Ureter (tissue), 1 donor: ENCODE results near the gene F7. TPM values are rescaled to one million over a fixed set of nuclear protein-coding genes. Genes with fewer than 3 reads are reported as not detected.
A peak's percentile ranks its signal among the peaks of the same experiment; 100 is the strongest.

Experiments
- DNase-seq: peaks from one replicate; pipeline ENCODE4 v3.0.0-alpha.2; 2020; ENCODE audit warnings: low spot score
- total RNA-seq: library from RNA; stranded (reverse); gene quantifications from one replicate; pipeline ENCODE4 v1.2.4, GENCODE V29; 2023
- donor health status: DM: yes; HTN: yes; CAD: no.

Gene F7
- total RNA-seq, 1 donor from 2014 or later, result not detected

DNA sequence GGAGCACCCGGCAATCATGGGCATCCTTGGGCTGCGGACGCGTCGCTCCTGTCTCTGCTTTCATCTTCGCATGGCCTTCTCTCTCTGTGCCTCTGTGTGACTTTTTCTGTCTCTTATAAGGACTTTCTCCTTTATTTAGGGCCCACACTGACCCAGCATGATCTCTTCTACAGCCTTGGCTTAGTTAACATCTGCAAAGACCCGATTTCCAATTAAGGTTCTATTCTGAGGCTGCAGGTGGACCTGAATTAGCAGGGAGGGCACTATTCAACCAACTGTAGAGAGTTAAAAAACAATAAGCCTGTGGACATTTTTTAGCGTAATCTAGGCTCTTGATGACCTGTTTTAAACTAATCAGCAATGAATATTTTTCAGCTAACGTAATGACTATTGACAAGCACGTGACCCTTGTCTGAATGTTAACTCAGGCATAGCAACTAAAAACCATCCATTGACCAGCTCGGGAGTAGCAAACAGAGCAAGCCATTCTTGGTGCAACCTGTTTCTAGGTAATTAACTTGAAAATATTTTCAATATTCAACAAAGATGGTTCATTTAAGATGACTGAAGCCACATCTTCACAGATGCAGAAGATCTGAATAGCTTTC lies 32.2 kb downstream of the F7 start:
- DNase-seq, result no peak

DNA sequence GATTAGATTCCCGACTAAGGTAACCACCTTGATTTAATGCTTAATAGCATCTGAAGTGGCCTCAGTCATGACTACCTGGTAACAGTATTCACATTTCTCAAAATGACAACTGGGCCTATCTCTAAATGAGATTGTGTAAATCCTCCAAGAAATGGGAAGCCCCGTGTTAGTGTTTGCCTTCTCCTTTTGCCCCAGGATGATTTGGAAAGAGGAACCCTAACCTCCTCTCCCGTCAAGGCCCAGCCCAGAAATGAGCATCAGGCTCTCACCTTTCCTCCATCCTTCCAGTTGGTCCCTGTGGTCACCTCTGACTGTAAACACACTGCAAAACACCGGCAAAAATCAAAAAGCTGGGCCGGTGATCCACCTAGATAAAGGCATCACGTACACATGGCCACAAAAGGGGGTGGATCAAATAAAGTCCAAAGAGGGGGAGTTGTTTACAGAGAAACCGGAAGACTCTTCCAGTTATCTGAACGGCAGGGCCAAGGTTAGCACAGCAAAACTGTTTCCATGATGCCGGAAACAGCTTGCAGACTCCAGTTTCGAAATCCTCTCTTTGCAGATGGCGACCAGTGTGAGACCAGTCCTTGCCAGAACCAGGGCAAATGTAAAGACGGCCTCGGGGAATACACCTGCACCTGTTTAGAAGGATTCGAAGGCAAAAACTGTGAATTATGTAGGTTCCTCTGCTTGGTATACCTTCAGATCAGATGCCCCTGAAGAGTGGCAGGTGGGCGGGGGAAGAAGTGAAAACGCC lies 33.4 kb downstream of the F7 start:
- DNase-seq, result no peak

DNA sequence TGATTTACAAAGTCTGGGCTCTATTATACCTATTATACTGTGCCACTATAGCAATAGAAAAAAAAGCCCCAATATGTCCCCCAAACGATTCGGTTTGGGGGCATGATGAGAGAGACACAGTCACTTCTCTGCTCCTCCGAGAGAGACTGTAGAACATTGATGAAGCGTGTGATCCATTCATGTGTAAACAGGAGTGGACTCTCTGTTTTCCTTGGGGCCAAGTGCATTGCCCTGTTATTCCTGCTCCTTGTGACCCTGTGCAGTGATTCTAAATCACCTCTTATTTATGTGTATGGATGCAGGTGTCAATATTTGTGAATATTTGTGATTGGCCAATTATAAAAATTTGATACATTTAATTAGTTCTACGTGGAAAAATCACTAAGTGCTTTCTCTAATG lies 34.0 kb downstream of the F7 start:
- no peak for DNase-seq

DNA sequence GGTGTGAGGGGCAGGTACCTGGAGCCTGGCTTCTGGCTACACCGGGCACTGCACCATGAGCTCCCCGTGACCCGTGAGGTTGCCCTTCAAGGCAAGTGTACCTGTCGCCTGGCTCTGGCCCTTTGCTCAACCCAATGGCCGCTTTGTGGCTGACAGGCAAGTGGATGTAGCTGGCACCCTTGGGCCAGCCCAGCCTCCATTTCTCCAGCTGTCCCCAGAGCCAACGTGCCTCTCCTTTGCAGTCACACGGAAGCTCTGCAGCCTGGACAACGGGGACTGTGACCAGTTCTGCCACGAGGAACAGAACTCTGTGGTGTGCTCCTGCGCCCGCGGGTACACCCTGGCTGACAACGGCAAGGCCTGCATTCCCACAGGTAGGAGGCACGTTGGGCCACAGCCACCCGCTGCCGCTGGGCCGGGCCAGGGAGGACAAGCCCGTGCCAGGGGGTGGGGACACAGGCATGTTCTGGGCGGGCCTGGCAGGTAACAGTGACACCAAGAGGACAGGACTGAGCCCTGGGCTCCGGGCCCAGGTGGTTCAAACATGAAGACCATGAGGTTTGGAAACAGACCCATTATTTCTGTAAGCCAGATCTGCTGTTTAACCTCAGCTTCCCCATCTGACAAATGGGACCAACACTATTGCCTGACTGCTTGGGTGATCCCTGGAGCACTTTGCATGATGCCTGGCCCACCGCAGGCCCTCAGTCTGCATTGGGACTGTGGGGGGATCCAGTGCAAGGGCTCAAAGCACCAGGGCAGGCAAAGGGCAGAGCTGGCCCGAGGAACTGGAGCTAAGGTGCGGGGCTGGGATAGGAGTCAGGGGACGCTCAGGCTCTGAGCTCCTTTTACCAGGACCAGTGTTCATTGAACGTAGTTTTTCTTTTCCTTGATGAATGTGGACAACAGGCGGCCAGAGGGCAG lies 35.3 kb downstream of the F7 start:
- peak; percentile 43 for DNase-seq

DNA sequence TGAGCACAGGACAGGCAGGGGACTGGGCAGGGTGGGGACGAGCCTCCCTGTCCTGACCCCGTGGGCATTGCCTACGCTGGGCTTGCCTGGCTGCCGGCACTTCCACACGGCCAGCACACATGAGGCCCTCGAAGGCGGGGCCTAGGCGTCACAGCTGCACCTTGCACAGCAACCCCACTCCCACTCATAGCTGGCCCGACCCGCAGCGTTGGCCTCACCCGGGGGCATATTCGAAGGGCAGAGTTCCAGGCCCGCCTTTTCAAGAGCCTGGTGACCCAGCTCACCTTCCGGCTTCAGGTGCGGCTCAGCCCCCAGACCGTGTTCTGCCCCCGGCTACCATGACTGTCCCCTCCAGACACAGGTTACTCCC lies 36.0 kb downstream of the F7 start:
- DNase-seq, result no peak

DNA sequence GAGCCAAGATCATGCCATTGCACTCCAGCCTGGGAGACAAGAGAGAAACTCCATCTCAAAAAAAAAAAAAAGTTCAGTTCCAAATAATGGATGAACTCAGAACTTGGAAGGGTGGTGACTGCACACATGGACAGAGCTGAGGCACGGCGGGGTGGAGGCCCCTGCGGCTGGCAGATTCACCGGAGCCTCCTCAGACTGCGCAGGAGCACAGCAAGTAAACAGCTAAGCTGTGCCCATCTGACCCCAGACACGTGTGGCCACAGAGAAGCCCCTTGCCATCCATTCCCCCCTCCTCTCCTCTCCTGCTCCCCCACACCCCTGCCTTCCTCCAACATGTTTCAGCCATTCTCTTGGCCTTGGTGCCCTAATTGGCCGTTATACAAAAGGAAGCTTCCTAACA lies 37.3 kb downstream of the F7 start:
- no peak for DNase-seq

DNA sequence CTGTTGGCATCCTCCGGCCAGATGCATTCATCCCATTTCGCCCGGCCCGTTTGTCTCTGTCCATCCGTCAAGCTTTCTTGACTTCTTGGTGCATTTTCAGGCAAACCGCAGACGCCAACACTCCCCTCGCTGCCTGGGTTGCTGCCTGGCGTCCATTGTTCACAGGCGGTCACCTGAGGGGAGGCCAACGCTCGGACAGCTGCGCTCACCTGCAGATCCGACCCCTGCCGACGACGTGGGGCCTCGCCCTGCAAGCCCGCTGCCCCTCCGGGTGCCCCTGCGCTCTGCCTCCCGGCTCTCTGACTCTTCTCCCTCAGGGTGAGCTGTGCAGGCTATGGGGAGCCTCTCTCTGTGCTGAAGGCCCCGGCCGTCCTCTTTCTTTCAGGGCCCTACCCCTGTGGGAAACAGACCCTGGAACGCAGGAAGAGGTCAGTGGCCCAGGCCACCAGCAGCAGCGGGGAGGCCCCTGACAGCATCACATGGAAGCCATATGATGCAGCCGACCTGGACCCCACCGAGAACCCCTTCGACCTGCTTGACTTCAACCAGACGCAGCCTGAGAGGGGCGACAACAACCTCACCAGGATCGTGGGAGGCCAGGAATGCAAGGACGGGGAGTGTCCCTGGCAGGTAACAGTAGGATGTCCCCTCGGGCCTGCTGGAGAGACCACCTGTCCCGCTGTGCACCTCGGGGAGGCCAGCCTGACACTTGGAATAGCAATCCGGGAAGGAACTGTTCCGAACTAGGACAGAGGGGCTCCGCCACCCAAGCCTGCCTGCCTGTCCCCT lies 38.1 kb downstream of the F7 start:
- no peak for DNase-seq

DNA sequence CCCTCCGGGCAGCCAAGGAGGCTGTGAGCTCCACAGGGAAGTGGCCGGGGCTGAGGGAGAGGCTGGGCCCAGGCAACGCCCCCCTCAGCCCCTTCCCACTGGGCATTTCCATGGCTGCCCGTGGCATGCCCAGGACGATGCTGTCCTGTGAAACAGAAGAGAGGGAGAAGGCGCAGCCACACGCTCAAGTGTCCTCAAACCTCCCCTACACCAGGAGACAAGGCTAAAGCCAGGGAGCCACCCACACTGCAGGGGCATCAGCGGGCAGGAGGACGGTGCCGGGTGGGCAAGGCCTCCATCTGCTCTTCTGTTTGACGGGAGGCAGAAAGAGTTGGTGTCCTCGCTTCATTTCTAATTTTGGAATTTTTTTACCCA lies 38.7 kb downstream of the F7 start:
- DNase-seq, result no peak

DNA sequence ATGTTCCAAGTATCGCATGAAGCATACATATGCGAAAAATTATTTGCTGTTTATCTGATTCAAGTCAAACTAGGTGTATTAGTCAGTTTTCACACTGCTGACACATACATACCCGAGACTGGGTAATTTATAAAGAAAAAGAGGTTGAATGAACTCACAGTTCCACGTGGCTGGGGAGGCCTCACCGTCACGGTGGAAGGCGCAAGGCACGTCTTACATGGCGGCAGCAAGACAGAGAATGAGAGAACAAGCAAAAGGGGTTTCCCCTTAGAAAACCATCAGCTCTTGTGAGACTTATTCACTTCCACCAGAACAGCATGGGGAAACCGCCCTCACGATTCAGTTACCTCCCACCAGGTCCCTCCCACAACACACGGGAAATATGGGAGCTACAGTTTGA lies 39.9 kb downstream of the F7 start:
- no peak for DNase-seq

DNA sequence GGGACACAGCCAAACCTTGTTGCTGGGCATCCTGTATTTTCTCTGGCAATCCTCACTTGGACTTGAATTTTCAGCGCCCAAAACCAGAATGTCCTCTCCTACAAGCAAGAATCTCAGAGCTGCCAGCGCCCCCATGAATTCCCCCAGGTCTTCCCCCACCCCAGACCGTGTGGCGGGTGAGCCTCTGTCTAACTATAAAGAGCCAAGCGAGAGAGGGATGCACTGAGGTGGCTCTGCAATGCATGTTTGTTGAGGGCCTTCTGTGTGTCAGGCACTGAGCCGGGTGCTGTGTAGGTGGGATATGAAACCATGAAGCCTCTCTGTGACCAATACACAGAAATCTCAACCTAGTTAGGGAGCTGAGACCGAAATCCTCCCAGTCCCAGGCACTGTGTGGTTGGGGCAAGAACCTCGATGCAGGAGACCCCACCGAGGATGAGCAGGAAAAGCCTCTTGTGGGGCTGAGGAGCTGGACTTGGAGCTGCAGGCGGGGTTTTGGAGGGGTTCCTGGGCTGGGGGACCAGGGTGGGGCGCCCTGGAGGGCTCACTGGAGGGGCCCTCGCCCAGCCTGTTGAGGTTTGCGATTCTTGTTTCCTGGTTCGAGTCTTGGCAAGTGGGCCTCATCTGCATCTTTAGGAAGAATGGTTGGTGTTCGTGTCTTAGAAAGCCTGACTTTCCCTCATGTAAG lies 40.5 kb downstream of the F7 start:
- DNase-seq, result no peak

DNA sequence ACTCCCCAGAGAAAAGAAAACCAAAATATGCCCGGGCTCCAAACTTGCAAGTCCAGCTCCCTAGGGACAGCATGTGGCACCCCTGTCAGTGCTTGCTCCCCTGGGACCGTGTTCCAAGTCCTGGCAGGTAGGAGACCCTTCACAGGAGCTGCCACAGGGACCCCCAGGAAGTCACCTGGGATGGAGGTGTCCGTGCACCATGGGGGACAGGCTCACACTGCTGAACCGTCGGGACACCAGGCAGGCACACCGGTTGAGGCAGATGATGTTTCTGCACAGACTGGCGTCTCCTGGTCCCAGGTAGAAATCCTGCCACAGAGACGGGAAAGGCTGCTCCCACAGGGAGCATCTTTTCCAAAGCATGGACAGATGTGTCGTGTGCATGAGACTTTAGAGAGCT lies 41.2 kb downstream of the F7 start:
- DNase-seq, result no peak

DNA sequence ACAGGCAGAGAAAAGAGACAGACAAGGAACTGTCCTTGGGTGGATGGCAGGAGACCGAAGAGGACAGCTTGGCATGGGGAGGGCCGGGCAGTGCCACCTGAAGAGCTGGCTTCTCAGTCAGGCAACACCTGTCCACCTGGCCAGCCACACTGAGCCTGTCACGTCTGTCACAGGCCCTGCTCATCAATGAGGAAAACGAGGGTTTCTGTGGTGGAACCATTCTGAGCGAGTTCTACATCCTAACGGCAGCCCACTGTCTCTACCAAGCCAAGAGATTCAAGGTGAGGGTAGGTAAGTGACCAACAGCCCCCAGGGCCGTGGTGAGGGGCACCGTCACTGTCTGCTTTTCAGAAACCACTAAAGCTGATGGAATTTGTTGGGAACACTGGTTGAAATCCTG lies 41.6 kb downstream of the F7 start:
- no peak for DNase-seq

DNA sequence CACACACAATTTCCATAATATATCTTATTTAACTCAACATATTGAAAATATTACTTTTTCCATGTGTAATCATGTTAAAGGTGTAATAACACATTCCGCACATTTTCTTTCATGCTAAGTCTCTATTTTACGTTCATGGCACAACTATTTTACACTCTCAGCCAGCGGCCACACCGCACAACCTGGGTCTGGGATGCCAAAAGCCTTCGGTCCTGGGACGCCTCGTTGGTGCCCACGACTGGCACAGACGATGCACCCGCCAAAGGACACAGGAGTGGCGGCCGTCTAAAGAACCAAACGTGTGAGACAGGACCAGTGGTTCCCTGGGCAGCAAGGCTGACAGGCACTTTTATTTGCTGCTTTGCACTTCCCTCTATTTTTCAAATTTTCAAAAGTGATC lies 42.8 kb downstream of the F7 start:
- DNase-seq, result no peak

DNA sequence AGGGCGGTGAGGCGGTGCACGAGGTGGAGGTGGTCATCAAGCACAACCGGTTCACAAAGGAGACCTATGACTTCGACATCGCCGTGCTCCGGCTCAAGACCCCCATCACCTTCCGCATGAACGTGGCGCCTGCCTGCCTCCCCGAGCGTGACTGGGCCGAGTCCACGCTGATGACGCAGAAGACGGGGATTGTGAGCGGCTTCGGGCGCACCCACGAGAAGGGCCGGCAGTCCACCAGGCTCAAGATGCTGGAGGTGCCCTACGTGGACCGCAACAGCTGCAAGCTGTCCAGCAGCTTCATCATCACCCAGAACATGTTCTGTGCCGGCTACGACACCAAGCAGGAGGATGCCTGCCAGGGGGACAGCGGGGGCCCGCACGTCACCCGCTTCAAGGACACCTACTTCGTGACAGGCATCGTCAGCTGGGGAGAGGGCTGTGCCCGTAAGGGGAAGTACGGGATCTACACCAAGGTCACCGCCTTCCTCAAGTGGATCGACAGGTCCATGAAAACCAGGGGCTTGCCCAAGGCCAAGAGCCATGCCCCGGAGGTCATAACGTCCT lies 43.4 kb downstream of the F7 start:
- no peak for DNase-seq

DNA sequence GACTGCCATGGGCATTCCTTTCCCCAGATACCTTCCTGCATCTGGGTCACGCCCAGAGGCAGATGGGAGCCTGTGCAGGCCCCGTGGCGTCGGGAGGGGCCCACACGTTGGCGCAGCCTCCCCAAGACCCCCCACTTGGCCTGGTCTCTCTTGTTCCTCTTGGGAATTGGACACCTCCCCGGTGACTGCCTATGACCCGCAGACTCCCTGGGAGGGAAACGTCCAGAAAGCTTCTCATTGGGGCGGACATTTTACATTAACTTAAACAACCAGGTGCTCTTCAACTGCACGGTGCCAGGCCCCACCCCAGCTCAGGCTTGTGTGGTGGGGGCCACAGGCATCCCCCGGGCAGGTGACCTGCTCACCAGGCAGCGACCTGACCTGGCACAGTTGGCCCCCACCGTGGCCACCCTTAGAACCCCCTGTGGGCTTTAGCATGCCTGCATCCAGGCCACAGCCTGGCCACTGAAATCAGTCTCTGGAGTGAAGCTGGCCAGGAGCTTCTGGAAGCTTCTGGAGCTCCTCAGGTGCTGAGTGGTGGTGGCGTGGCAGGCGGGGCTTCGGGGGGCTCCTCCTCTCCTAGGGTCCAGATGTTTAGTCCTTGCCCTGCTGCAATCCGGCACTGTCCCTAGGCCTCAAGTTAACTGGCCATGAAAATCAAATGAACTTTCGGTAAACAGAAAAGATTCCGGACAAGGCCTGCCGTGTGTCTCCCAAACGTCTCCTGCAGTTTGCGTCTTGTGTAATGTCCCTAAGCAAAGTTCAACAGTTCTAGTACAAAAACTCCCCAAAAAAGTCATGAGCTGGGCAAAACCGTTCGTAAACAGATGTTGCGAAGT lies 44.3 kb downstream of the F7 start:
- DNase-seq, result no peak

DNA sequence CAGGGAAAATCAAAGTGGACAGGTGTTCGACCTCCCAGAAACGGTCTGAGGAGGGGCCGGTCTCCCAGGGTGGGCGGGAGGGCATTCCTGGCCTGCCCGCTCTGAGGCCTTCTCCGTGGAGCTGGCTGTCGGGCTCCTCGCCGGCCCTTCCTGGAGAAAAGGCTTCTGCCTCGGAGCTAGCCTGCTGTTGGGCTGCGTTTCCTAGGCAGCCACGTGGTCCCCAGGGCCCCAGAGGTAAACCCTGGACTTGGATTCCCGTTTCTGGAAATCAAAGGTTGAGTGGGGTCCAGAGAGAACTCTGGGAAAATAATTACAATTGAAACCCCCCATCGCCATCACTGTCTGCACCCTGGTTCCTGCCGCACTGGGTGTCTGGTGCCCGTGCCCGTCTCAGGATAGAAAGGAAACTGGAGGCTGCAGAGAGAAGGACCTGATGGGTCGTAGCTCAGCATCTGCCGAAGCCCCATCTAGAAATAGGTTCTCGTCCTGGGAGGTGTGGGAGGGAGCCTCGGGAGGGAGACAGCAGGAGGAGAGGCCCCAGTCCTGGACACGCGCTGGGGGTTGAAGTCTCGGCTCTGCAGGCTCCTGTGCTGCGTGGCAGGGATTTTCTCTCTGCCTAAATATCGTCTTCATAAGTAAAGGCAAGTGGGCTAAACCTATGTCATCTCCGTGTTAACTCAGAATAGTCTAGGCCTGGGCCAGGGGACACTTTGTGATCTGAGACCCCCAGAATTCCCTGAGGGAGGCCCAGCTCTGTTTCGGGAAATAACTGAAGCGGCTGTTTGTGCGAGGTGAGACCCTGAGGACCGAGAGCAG lies 45.2 kb downstream of the F7 start:
- DNase-seq, result no peak

DNA sequence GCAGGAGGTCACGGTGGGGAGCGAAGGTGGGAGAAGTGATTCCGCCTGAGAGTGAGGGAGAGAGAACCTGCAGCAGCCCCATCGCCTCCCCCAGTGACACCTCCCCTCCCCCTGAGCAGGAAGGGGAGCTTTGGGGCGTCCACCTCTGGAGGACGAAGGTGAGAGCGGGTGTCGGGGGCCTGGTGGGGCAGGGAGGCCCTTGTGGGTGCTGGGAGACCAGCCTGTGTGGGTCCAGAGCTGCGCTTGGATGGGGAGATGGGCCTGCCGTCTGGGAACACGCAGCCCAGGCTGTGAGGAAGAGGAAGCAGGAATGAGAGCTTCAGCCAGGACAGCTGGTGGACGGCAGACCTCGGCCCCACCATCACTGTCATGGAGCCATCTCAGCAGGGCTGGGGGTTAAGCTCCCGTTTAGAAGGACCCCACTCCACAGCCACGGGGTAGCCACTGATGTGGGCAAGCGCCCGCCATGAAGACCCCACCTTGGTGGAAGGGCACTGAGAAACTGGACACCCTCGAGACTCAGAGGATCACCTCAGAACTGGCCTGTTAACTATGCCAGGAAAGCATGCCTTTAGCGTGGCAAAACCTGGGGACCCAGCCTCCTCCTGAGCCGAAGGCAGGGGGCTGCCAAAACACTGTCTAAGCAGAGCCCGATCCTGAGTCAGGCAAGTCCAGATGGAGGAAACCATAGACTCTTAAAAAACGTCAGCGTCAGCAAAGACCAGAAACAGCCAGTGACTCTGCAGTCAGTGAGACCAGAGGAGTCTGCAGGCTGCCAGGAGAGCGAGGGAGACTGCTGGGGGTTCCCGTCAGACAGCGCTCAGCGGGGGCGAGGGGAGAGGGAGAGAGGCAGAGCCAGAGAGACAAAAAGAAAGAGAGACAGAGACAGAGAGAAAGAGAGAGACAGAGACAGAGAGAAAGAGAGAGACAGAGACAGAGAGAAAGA lies 46.4 kb downstream of the F7 start:
- DNase-seq, result no peak

DNA sequence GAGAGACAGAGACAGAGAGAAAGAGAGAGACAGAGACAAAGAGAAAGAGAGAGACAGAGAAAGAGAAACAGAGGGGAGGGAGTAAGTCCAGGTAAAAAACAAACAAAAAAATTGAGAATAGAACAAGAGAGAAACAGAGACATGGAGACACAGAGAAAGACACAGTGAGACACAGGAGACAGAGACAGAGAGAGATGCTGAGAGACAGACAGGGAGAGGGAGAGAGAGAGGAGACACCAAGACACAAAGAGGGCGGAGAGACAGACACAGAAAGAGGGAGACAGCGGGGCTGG lies 47.0 kb downstream of the F7 start:
- no peak for DNase-seq
